RWPE2 (cell line): ENCODE data around the gene GATB.

Source experiments
- ATAC-seq: fragments of 200-7000 bp; cut with Tn5 transposase; 3 replicates; pipeline ENCODE4 v1.9.1; 2021; ENCODE audit warnings: low read depth
- DNase-seq: peaks from one replicate; pipeline ENCODE4 v3.0.0-alpha.2; 2020; ENCODE audit warnings: low spot score
- H3K27ac ChIP-seq: fragments of 450-650 bp; 2 replicates; pipeline ENCODE4 v1.5.1; 2017; ENCODE audit warnings: mild to moderate bottlenecking; ENCODE audit not compliant: poor library complexity, severe bottlenecking
- H3K27me3 ChIP-seq: fragments of 250-450 bp; sonication (Bioruptor Pico); 2 replicates; pipeline ENCODE4 v1.5.1; 2021; ENCODE audit warnings: mild to moderate bottlenecking, moderate library complexity; ENCODE audit not compliant: insufficient read depth, poor library complexity, severe bottlenecking
- H3K36me3 ChIP-seq: fragments of 250-450 bp; sonication (Bioruptor Pico); 2 replicates; pipeline ENCODE4 v1.5.1; 2020; ENCODE audit warnings: low read depth, mild to moderate bottlenecking, moderate library complexity
- H3K4me1 ChIP-seq: fragments of 250-450 bp; sonication (Bioruptor Pico); 2 replicates; pipeline ENCODE4 v1.5.1; 2021; ENCODE audit warnings: mild to moderate bottlenecking, moderate library complexity; ENCODE audit not compliant: insufficient read depth, poor library complexity, severe bottlenecking
- H3K4me3 ChIP-seq: fragments of 250-450 bp; sonication (Bioruptor Pico); 2 replicates; pipeline ENCODE4 v1.5.1; 2021; ENCODE audit warnings: mild to moderate bottlenecking, moderate library complexity; ENCODE audit not compliant: severe bottlenecking
- H3K9me3 ChIP-seq: fragments of 250-450 bp; sonication (Bioruptor Pico); 2 replicates; pipeline ENCODE4 v1.5.1; 2021; ENCODE audit warnings: mild to moderate bottlenecking, moderate library complexity; ENCODE audit not compliant: severe bottlenecking
- CTCF ChIP-seq: fragments of 450-650 bp; IDR thresholded peaks from one replicate; pipeline ENCODE4 v1.5.1; 2017; ENCODE audit warnings: mild to moderate bottlenecking, moderate library complexity; ENCODE audit not compliant: poor library complexity, severe bottlenecking

The GATB gene

GRCh38 chr4:151760712-151761661, at the start of gene GATB:
GATB (minus strand) TSS chr4:151761007; CDS start chr4:151760982, 25 bp downstream.
- ATAC-seq: peak; percentile 100
- Histone ChIP-seq H3K27ac (no peak within 1 kb of the TSS), H3K9me3 (no peaks in the 10 kb centered on the region), H3K4me3 (peak within 1 kb of the TSS; percentile 60), H3K27me3 (no peaks in the 10 kb centered on the region), H3K4me1 (peaks cover 4% of the 10 kb centered on the region), H3K36me3 (peaks cover 17% of the 10 kb centered on the region)
- peak; percentile 60 for TF ChIP-seq CTCF
- DNase-seq: peak; percentile 89

GRCh38 chr4:151810476-151810875, 49.7 kb upstream of the GATB start:
- no peak overlapping the region for H3K27ac ChIP-seq
- TF ChIP-seq CTCF: no peak
- ATAC-seq: no peak

GRCh38 chr4:151809716-151810115, 48.9 kb upstream of the GATB start:
- Histone ChIP-seq H3K4me3 (no peak overlapping the region), H3K27ac (no peak overlapping the region)
- no peak for TF ChIP-seq CTCF

More at GRCh38 chr4:151810476-151810875, 49.7 kb upstream of the GATB start:
- H3K4me1 ChIP-seq: no peaks in the 10 kb centered on the region
- no peaks in the 10 kb centered on the region for H3K27me3 ChIP-seq
- DNase-seq: no peak
- H3K9me3 ChIP-seq: no peaks in the 10 kb centered on the region
- no peak overlapping the region for H3K4me3 ChIP-seq
- H3K36me3 ChIP-seq: no peaks in the 10 kb centered on the region

GRCh38 chr4:151808542-151808941, 47.7 kb upstream of the GATB start:
- no peak for DNase-seq
- Histone ChIP-seq H3K9me3 (no peaks in the 10 kb centered on the region), H3K27ac (no peak overlapping the region), H3K4me3 (no peak overlapping the region), H3K27me3 (no peaks in the 10 kb centered on the region), H3K4me1 (no peaks in the 10 kb centered on the region), H3K36me3 (no peaks in the 10 kb centered on the region)
- ATAC-seq: no peak
- TF ChIP-seq CTCF: no peak

More at GRCh38 chr4:151809716-151810115, 48.9 kb upstream of the GATB start:
- H3K27me3 ChIP-seq: no peaks in the 10 kb centered on the region
- DNase-seq: no peak
- H3K36me3 ChIP-seq: no peaks in the 10 kb centered on the region
- H3K4me1 ChIP-seq: no peaks in the 10 kb centered on the region
- no peak for ATAC-seq
- no peaks in the 10 kb centered on the region for H3K9me3 ChIP-seq

GRCh38 chr4:151808120-151808529, 47.3 kb upstream of the GATB start:
- DNase-seq: no peak
- Histone ChIP-seq H3K36me3 (no peaks in the 10 kb centered on the region), H3K4me1 (no peaks in the 10 kb centered on the region), H3K4me3 (no peak overlapping the region), H3K27me3 (no peaks in the 10 kb centered on the region), H3K9me3 (no peaks in the 10 kb centered on the region), H3K27ac (no peak overlapping the region)
- ATAC-seq: 0 out of 3 replicates have a peak, but pooled peaks have one; percentile 59
- no peak for TF ChIP-seq CTCF
